GM19395 (cell line): Measurements from ENCODE around the gene AOAH.

Experiments
- ATAC-seq: cut with Tn5 transposase; IDR thresholded peaks from one replicate; pipeline ENCODE4 v1.9.1; 2021; ENCODE audit warnings: mild to moderate bottlenecking, moderate library complexity; ENCODE audit not compliant: unreplicated experiment

Gene AOAH

GRCh38 chr7:36635091-36635490, 89.2 kb downstream of the AOAH start:
- ATAC-seq, result no peak

- no peak for ATAC-seq
Measured at GRCh38 chr7:36633377-36633776, 90.9 kb downstream of the AOAH start.

GRCh38 chr7:36630112-36630650, 94.1 kb downstream of the AOAH start:
- no peak for ATAC-seq

GRCh38 chr7:36629351-36629750, 94.9 kb downstream of the AOAH start:
- no peak for ATAC-seq

- ATAC-seq, result no peak
Measured at GRCh38 chr7:36627836-36628235, 96.5 kb downstream of the AOAH start.

- no peak for ATAC-seq
Measured at GRCh38 chr7:36626111-36626510, 98.2 kb downstream of the AOAH start.

- no peak for ATAC-seq
Measured at GRCh38 chr7:36625247-36625646, 99.0 kb downstream of the AOAH start.

- ATAC-seq, result no peak
Measured at GRCh38 chr7:36623247-36623646, 101.0 kb downstream of the AOAH start.

- ATAC-seq, result no peak
Measured at GRCh38 chr7:36621396-36621795, 102.9 kb downstream of the AOAH start.

- no peak for ATAC-seq
Measured at GRCh38 chr7:36620166-36620708, 104.1 kb downstream of the AOAH start.

- ATAC-seq, result no peak
Measured at GRCh38 chr7:36617408-36617807, 106.9 kb downstream of the AOAH start.

- no peak for ATAC-seq
Measured at GRCh38 chr7:36615852-36616540, 108.3 kb downstream of the AOAH start.

- no peak for ATAC-seq
Measured at GRCh38 chr7:36614959-36615358, 109.3 kb downstream of the AOAH start.

GRCh38 chr7:36613031-36613614, 111.2 kb downstream of the AOAH start:
- no peak for ATAC-seq

GRCh38 chr7:36611703-36612102, 112.6 kb downstream of the AOAH start:
- ATAC-seq, result no peak

- no peak for ATAC-seq
Measured at GRCh38 chr7:36607721-36608095, 116.6 kb downstream of the AOAH start.

- no peak for ATAC-seq
Measured at GRCh38 chr7:36606976-36607720, 117.1 kb downstream of the AOAH start.

- ATAC-seq, result no peak
Measured at GRCh38 chr7:36606153-36606975, 117.9 kb downstream of the AOAH start.

GRCh38 chr7:36605261-36606051, 118.8 kb downstream of the AOAH start:
- ATAC-seq, result no peak

- ATAC-seq, result no peak
Measured at GRCh38 chr7:36604806-36605205, 119.5 kb downstream of the AOAH start.
